Panc1 (cell line): ENCODE data around the gene SCGB3A1. TPM values are rescaled to one million over a fixed set of nuclear protein-coding genes. Genes with fewer than 3 reads are reported as not detected.
A peak's percentile ranks its signal among the peaks of the same experiment; 100 is the strongest.

Experiments
- ATAC-seq: fragments of 200-7000 bp; cut with Tn5 transposase; 2 replicates; pipeline ENCODE4 v1.9.1; 2020; ENCODE audit warnings: mild to moderate bottlenecking, moderate library complexity
- BruUV-seq: library from RNA; stranded (reverse); fragments of 400-500 nt; replicated peaks from 2 replicates; lab custom pipeline; 2021; lab: Mats Ljungman, UMichigan
- CTCF ChIA-PET: fragments of 300-600 bp; sonication (Branson Sonifier 250); formaldehyde crosslinking; loops from one replicate; lab custom pipeline; 2022; ENCODE audit warnings: antibody characterized with exemption; lab: Charles Lee
- POLR2A ChIA-PET: fragments of 300-600 bp; sonication (Branson Sonifier 250); formaldehyde crosslinking; loops from one replicate; lab custom pipeline; 2022; ENCODE audit warnings: antibody characterized with exemption; lab: Charles Lee
- DNase-seq: peaks from one replicate; pipeline ENCODE4 v3.0.0-alpha.2; 2010; ENCODE audit warnings: low read depth, low spot score
- H3K27ac ChIP-seq: 2 replicates; pipeline ENCODE4 v1.5.1; 2011; ENCODE audit warnings: mild to moderate bottlenecking, low read length, inconsistent platforms
- H3K27me3 ChIP-seq: fragments of 200-500 bp; sonication (Bioruptor generic); 2 replicates; pipeline ENCODE4 v1.6.0; 2014; ENCODE audit warnings: low read length, inconsistent platforms; ENCODE audit not compliant: control insufficient read depth, insufficient read depth
- H3K36me3 ChIP-seq: fragments of 200-500 bp; sonication (Bioruptor generic); 2 replicates; pipeline ENCODE4 v1.5.1; 2014; ENCODE audit warnings: inconsistent platforms, mild to moderate bottlenecking, low read length, moderate library complexity; ENCODE audit not compliant: control insufficient read depth, insufficient read depth
- H3K4me1 ChIP-seq: 2 replicates; pipeline ENCODE4 v1.5.1; 2011; ENCODE audit warnings: inconsistent platforms, mild to moderate bottlenecking, low read length, moderate library complexity; ENCODE audit not compliant: control insufficient read depth, insufficient read depth
- H3K4me3 ChIP-seq, 2 experiments: 2 replicates each; pipeline ENCODE4 v1.5.1; 2011 to 2012; ENCODE audit warnings: low read depth in 2 of 2, low read length in 2 of 2, mild to moderate bottlenecking in 2 of 2, inconsistent platforms in 1 of 2, moderate library complexity in 1 of 2
- H3K9me3 ChIP-seq: fragments of 200-500 bp; sonication (Bioruptor generic); 2 replicates; pipeline ENCODE4 v1.5.1; 2014; ENCODE audit warnings: low read depth, mild to moderate bottlenecking, inconsistent platforms, low read length, moderate library complexity; ENCODE audit not compliant: control insufficient read depth, insufficient read depth
- POLR2AphosphoS5 ChIP-seq: IDR thresholded peaks from 2 replicates; pipeline ENCODE4 v1.6.1; 2012; ENCODE audit warnings: mild to moderate bottlenecking, low read depth, low read length, moderate library complexity
- SIN3A ChIP-seq: IDR thresholded peaks from 2 replicates; pipeline ENCODE4 v1.6.1; 2012; ENCODE audit warnings: low read depth, mild to moderate bottlenecking, low read length, moderate library complexity, borderline replicate concordance; ENCODE audit not compliant: insufficient read depth
- TCF7L2 ChIP-seq: IDR thresholded peaks from 2 replicates; pipeline ENCODE4 v1.6.1; 2011; ENCODE audit warnings: mild to moderate bottlenecking, low read depth, low read length, inconsistent platforms
- in situ Hi-C: cut with HindIII; loops from 2 replicates; pipeline ENCODE4 v1.10.0; 2016; ENCODE audit warnings: low sequenced_read_pairs, low pct_unique_long_range_greater_than_20kb
- intact Hi-C: fragments of 100-400 bp; cut with micrococcal nuclease; formaldehyde crosslinking; loops from one replicate; pipeline ENCODE4 v1.10.0; 2022; ENCODE audit not compliant: unreplicated experiment
- total RNA-seq: library from RNA; stranded (reverse); gene quantifications from one replicate; pipeline ENCODE4 v1.2.1, GENCODE V29; 2021; ENCODE audit not compliant: unreplicated experiment
- TF ChIP-seq, protein P1 (sequence below), 2 experiments: IDR thresholded peaks; 2 replicates each; pipeline ENCODE4 v1.6.1; 2011 to 2012; ENCODE audit warnings: low read depth in 2 of 2, control low read depth in 1 of 2, low read length in 1 of 2, mild to moderate bottlenecking in 1 of 2, moderate library complexity in 1 of 2; ENCODE audit not compliant: insufficient read depth in 1 of 2
- TF ChIP-seq, protein P2 (sequence below): fragments of 450-650 bp; IDR thresholded peaks from 2 replicates; pipeline ENCODE4 v1.5.1; 2017; ENCODE audit warnings: mild to moderate bottlenecking

Gene SCGB3A1
- total RNA-seq, 1 experiment from 2014 or later, result not detected

DNA sequence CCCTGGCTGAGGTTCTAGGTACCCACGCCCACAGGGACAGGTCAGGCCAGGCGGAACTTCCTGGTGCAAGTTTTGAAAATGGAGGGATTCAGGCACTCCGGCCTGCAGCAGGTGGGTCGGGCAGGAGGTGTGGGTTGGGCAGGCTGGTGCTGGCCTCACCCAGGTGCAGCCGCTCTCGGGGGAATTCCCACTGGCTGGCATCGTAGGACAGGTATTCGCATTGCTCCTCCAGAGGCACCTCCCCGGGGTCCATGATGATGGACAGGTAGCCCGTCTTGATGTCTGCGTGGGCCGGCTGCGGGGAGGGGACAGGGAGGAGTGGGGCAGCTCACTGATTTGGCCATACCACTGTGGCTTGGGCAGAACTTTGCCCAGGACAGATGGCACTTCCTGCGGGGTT is 28.7 kb upstream of the SCGB3A1 start:
- CTCF ChIA-PET, result no interaction called here
- TF ChIP-seq TCF7L2 (no peak), SIN3A (no peak)
- Histone ChIP-seq H3K36me3 (no peaks in the 10 kb centered on the region), H3K4me3 (no peak overlapping the region), H3K4me1 (no peaks in the 10 kb centered on the region), H3K9me3 (no peaks in the 10 kb centered on the region), H3K27me3 (no peaks in the 10 kb centered on the region; the same call in 1 of the 2 replicates), H3K27ac (no peak overlapping the region)
- ATAC-seq, result no peak
- POLR2A ChIA-PET, result no interaction called here
- in situ Hi-C loops, result no loop called here
- no peak for DNase-seq
- BruUV-seq, result no TSS peak
- intact Hi-C loops, result no loop called here

DNA sequence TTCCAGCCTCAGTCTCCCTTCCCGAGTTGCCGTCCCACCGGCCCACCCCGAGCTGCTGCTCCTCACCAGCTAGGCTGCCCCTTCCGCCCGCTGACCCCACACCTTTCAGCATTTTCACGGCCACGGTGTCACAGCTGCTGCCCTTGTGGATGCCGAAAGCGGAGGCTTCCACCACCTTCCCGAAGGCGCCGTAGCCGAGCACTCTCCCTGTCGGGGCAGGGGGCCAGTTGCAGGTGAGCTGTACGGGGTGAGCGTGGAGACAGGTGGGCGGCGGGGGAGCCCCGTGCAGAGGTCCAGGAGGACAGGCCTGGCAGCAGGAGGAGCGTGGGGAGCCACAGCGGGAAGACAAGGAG is 28.2 kb upstream of the SCGB3A1 start:
- intact Hi-C loops, result no loop called here
- Histone ChIP-seq H3K9me3 (no peaks in the 10 kb centered on the region), H3K36me3 (no peaks in the 10 kb centered on the region), H3K27me3 (no peaks in the 10 kb centered on the region; the same call in 1 of the 2 replicates), H3K4me1 (no peaks in the 10 kb centered on the region), H3K4me3 (no peak overlapping the region), H3K27ac (no peak overlapping the region)
- in situ Hi-C loops, result no loop called here
- no peak for TF ChIP-seq SIN3A
- TF ChIP-seq, protein P1, sequence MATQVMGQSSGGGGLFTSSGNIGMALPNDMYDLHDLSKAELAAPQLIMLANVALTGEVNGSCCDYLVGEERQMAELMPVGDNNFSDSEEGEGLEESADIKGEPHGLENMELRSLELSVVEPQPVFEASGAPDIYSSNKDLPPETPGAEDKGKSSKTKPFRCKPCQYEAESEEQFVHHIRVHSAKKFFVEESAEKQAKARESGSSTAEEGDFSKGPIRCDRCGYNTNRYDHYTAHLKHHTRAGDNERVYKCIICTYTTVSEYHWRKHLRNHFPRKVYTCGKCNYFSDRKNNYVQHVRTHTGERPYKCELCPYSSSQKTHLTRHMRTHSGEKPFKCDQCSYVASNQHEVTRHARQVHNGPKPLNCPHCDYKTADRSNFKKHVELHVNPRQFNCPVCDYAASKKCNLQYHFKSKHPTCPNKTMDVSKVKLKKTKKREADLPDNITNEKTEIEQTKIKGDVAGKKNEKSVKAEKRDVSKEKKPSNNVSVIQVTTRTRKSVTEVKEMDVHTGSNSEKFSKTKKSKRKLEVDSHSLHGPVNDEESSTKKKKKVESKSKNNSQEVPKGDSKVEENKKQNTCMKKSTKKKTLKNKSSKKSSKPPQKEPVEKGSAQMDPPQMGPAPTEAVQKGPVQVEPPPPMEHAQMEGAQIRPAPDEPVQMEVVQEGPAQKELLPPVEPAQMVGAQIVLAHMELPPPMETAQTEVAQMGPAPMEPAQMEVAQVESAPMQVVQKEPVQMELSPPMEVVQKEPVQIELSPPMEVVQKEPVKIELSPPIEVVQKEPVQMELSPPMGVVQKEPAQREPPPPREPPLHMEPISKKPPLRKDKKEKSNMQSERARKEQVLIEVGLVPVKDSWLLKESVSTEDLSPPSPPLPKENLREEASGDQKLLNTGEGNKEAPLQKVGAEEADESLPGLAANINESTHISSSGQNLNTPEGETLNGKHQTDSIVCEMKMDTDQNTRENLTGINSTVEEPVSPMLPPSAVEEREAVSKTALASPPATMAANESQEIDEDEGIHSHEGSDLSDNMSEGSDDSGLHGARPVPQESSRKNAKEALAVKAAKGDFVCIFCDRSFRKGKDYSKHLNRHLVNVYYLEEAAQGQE (IDR thresholded peaks at IDR 0.05; ENCODE audit: insufficient read depth in 1 of 2, low read depth in 2 of 2, low read length in 1 of 2), result no peak
- TF ChIP-seq POLR2AphosphoS5, result no peak
- no peak for TF ChIP-seq TCF7L2
- TF ChIP-seq, protein P2, sequence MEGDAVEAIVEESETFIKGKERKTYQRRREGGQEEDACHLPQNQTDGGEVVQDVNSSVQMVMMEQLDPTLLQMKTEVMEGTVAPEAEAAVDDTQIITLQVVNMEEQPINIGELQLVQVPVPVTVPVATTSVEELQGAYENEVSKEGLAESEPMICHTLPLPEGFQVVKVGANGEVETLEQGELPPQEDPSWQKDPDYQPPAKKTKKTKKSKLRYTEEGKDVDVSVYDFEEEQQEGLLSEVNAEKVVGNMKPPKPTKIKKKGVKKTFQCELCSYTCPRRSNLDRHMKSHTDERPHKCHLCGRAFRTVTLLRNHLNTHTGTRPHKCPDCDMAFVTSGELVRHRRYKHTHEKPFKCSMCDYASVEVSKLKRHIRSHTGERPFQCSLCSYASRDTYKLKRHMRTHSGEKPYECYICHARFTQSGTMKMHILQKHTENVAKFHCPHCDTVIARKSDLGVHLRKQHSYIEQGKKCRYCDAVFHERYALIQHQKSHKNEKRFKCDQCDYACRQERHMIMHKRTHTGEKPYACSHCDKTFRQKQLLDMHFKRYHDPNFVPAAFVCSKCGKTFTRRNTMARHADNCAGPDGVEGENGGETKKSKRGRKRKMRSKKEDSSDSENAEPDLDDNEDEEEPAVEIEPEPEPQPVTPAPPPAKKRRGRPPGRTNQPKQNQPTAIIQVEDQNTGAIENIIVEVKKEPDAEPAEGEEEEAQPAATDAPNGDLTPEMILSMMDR, result no peak
- ChIA-PET CTCF (interaction anchor here (0.6 kb wide), 1 partner anchor 70 kb away, joined by 3 read pairs; no protein-coding TSS in a partner anchor), POLR2A (no interaction called here)
- ATAC-seq (no peak), DNase-seq (no peak)
- BruUV-seq, result no TSS peak

DNA sequence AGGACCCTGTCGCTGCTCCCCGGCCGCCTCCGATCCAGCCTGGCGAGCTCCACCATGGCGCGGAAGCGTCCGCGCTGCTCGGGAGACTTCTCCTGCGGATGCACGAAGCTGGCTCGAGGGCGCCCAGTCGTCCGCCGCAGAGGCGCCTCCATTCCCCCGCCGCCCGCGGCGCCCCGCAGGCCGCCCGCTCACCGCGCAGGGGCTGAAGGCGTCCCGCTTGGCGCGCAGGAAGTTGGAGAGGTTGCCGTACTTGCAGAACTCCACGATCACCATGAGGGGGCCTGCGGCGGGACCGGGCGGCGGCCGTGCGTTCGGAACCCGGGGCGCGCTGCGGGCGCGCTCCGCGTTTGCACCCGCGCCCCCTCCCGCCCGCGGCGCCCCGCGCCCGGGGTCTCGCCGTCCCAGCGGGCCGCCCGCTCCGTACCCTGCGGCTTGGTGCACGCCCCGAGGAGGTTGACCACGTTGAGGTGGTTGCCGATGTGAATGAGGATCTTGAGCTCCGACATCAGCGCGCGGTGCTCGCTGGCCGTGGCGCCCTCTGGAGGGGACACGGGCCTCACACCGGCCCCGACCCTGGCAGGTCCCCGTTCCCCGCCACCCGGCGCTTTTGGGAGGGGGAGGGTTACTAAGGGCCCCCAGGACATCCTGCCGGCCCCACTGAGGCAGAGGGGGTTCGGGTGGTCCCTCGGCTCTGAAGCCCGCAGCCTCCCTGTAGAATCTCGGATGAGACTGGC is 27.7 kb upstream of the SCGB3A1 start:
- TF ChIP-seq, protein P1 (IDR thresholded peaks at IDR 0.05; ENCODE audit: insufficient read depth in 1 of 2, low read depth in 2 of 2, low read length in 1 of 2), result no peak
- TF ChIP-seq TCF7L2, result no peak
- TF ChIP-seq POLR2AphosphoS5, result no peak
- TF ChIP-seq SIN3A, result no peak
- TF ChIP-seq, protein P2, result no peak; the same call in 1 of the 2 replicates
- peak overlapping the region in 1 of 2 experiments; percentile 11; a peak in 1 of 4 replicates for H3K4me3 ChIP-seq
- in situ Hi-C loops (no loop called here), intact Hi-C loops (no loop called here)
- H3K27me3 ChIP-seq, result no peaks in the 10 kb centered on the region; the same call in 1 of the 2 replicates
- ATAC-seq (no peak), DNase-seq (no peak)
- no peaks in the 10 kb centered on the region for H3K4me1 ChIP-seq
- no peaks in the 10 kb centered on the region for H3K36me3 ChIP-seq
- CTCF ChIA-PET, result interaction anchor here (0.6 kb wide), 2 partner anchors 69 to 410 kb away, joined by 3 read pairs; no protein-coding TSS in a partner anchor
- no peak overlapping the region for H3K27ac ChIP-seq
- no TSS peak for BruUV-seq
- POLR2A ChIA-PET, result no interaction called here
- no peaks in the 10 kb centered on the region for H3K9me3 ChIP-seq
